ENCODE data around the gene DENND2D.

DNA sequence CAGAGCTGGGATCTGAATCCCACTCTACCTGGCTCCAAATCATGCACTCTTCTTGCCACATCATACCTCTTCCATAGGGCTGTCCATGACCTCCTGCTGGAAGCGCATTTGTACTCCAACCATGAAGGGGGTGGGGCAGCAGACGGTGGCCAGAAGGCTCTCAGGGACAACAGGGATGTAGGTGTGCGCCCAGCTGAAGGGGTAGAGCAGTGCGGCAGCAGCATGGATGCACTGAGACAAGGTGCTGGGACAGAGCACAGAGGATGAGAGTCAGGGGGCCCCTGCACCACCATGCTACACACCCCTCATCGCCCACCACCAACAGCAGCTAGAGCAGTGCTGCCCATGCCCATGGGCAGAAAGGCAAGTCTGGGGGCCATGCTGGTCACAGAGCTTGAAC is 8.4 kb downstream of the DENND2D start:
- TF ChIP-seq EZH2 (IDR thresholded peaks at IDR 0.05; ENCODE audit: borderline replicate concordance, low read length): no peak
- TF ChIP-seq CTCF (IDR thresholded peaks at IDR 0.05; ENCODE audit: low read length): no peak

Data from OCI-LY1 (cell line).